Upper lobe of left lung (tissue), 4 donors: ENCODE results near the gene VSX2.

ENCODE experiments used
- EP300 ChIP-seq, 4 donors: sonication (generic); formaldehyde crosslinking; IDR thresholded peaks; one replicate each; pipeline ENCODE4 v1.5.1; 2017; ENCODE audit warnings: antibody characterized with exemption in 4 of 4, control low read depth in 2 of 4
- POLR2A ChIP-seq, 4 donors: fragments of 450-650 bp; IDR thresholded peaks; one replicate each; pipeline ENCODE4 v1.5.1; 2016 to 2017; ENCODE audit warnings: antibody characterized with exemption in 4 of 4, mild to moderate bottlenecking in 2 of 4
- POLR2AphosphoS5 ChIP-seq, 2 donors: sonication (generic); formaldehyde crosslinking; IDR thresholded peaks; one replicate each; pipeline ENCODE4 v1.5.1; 2017; ENCODE audit warnings: antibody characterized with exemption in 2 of 2
- TF ChIP-seq, protein P1 (sequence below), 6 experiments: fragments of 450-650 bp in 4 of 6; fragments of 200-600 bp in 2 of 6; sonication (generic) in 2 of 6; IDR thresholded peaks; one replicate each; pipeline ENCODE4 v1.5.1; 2016 to 2019; ENCODE audit warnings: antibody characterized with exemption in 6 of 6

- TF ChIP-seq, protein P1, sequence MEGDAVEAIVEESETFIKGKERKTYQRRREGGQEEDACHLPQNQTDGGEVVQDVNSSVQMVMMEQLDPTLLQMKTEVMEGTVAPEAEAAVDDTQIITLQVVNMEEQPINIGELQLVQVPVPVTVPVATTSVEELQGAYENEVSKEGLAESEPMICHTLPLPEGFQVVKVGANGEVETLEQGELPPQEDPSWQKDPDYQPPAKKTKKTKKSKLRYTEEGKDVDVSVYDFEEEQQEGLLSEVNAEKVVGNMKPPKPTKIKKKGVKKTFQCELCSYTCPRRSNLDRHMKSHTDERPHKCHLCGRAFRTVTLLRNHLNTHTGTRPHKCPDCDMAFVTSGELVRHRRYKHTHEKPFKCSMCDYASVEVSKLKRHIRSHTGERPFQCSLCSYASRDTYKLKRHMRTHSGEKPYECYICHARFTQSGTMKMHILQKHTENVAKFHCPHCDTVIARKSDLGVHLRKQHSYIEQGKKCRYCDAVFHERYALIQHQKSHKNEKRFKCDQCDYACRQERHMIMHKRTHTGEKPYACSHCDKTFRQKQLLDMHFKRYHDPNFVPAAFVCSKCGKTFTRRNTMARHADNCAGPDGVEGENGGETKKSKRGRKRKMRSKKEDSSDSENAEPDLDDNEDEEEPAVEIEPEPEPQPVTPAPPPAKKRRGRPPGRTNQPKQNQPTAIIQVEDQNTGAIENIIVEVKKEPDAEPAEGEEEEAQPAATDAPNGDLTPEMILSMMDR (IDR thresholded peaks at IDR 0.05): no peak
- TF ChIP-seq EP300 (IDR thresholded peaks at IDR 0.05) (no peak), POLR2A (IDR thresholded peaks at IDR 0.05) (no peak), POLR2AphosphoS5 (IDR thresholded peaks at IDR 0.05) (no peak)
Measured at GRCh38 chr14:74255281-74255680, 16.0 kb downstream of the VSX2 start.
